Left lung (tissue), 10 donors: ENCODE measurements around the gene ZFHX3. TPM values are rescaled to one million over a fixed set of nuclear protein-coding genes. Genes with fewer than 3 reads are reported as not detected.
A peak's percentile ranks its signal among the peaks of the same experiment; 100 is the strongest.

Source experiments
- ATAC-seq: fragments of 200-7000 bp; cut with Tn5 transposase; one replicate; pipeline ENCODE4 v1.9.1; 2020; ENCODE audit warnings: moderate library complexity
- DNase-seq, 4 donors: peaks; one replicate each; pipeline ENCODE4 v3.0.0-alpha.2; 2013 to 2020
- H3K27ac ChIP-seq, 2 donors: fragments of 200-600 bp; sonication (generic) in 1 of 2; one replicate each; pipeline versions ENCODE4 v1.5.0 to v1.8.0; 2020 to 2021
- H3K27me3 ChIP-seq, 2 donors: fragments of 200-600 bp; sonication (generic) in 1 of 2; one replicate each; pipeline versions ENCODE4 v1.5.0 to v1.8.0; 2020 to 2021
- H3K36me3 ChIP-seq, 2 donors: fragments of 200-600 bp; sonication (generic) in 1 of 2; one replicate each; pipeline versions ENCODE4 v1.5.0 to v1.8.0; 2020 to 2021
- H3K4me1 ChIP-seq, 2 donors: fragments of 200-600 bp; one replicate each; pipeline ENCODE4 v1.8.0; 2021
- H3K4me3 ChIP-seq, 2 donors: fragments of 200-600 bp; sonication (generic) in 1 of 2; one replicate each; pipeline versions ENCODE4 v1.5.0 to v1.8.0; 2020 to 2021; ENCODE audit warnings: mild to moderate bottlenecking in 1 of 2
- H3K9me3 ChIP-seq, 2 donors: fragments of 200-600 bp; sonication (generic) in 1 of 2; one replicate each; pipeline versions ENCODE4 v1.5.0 to v1.8.0; 2020 to 2021
- CTCF ChIP-seq, 2 donors: fragments of 200-600 bp; sonication (generic) in 1 of 2; IDR thresholded peaks; one replicate each; pipeline versions ENCODE4 v1.5.0 to v1.8.0; 2021; ENCODE audit warnings: antibody characterized with exemption in 2 of 2
- intact Hi-C, 2 donors: fragments of 100-400 bp; cut with DNase I; formaldehyde crosslinking; loops; one replicate each; pipeline versions ENCODE4 v1.11.2 to v1.14.2; 2022
- polyA plus RNA-seq, 6 donors: library from polyadenylated mRNA; unstranded; fragments of 120-200 nt; gene quantifications; one replicate each; pipeline ENCODE4 v1.2.1, GENCODE V29; 2013; ENCODE audit not compliant: insufficient read length in 6 of 6
- total RNA-seq, 2 donors: library from RNA; stranded (reverse); fragmentation: NEBNext Ultra II Directional; extraction: Animal tissue kit (Norgen Biotek cat#: 25700); gene quantifications; one replicate each; pipeline ENCODE4 v1.2.1, GENCODE V29; 2021
- donor health status: DM: no; HTN: yes; CAD: no.
- donor health status: DM: no; HTN: no; CAD: no.

The ZFHX3 gene
- total and polyA plus RNA-seq, 8 donors, result 21.4 to 34.7 (median 32.2) TPM

- no peak for TF ChIP-seq CTCF (IDR thresholded peaks at IDR 0.05)
- DNase-seq, result no peak
Observed at GRCh38 chr16:72807245-72807644, 240.7 kb downstream of the ZFHX3 start.

GRCh38 chr16:72805486-72805885 lies 242.4 kb downstream of the ZFHX3 start:
- Histone ChIP-seq H3K4me1 (no peaks in the 10 kb centered on the region), H3K4me3 (no peak overlapping the region), H3K9me3 (no peaks in the 10 kb centered on the region), H3K27me3 (no peaks in the 10 kb centered on the region), H3K27ac (no peak overlapping the region), H3K36me3 (peaks cover 0 to 5% of the 10 kb centered on the region in 2 donors)
- no peak for DNase-seq
- intact Hi-C loops, result no loop called here
- ATAC-seq, result no peak
- TF ChIP-seq CTCF (IDR thresholded peaks at IDR 0.05), result no peak

More at GRCh38 chr16:72807245-72807644, 240.7 kb downstream of the ZFHX3 start:
- Histone ChIP-seq H3K36me3 (peaks cover 0 to 13% of the 10 kb centered on the region in 2 donors), H3K4me1 (no peaks in the 10 kb centered on the region), H3K4me3 (no peak overlapping the region), H3K27ac (no peak overlapping the region), H3K9me3 (no peaks in the 10 kb centered on the region), H3K27me3 (no peaks in the 10 kb centered on the region)
- no peak for ATAC-seq
- intact Hi-C loops, result no loop called here

GRCh38 chr16:72800524-72801161 lies 247.3 kb downstream of the ZFHX3 start:
- intact Hi-C loops, result no loop called here
- DNase-seq (no peak), ATAC-seq (no peak)
- Histone ChIP-seq H3K27me3 (no peaks in the 10 kb centered on the region), H3K4me3 (no peak overlapping the region), H3K4me1 (no peaks in the 10 kb centered on the region), H3K27ac (no peak overlapping the region), H3K36me3 (peaks cover 0 to 43% of the 10 kb centered on the region in 2 donors), H3K9me3 (no peaks in the 10 kb centered on the region)
- TF ChIP-seq CTCF (IDR thresholded peaks at IDR 0.05), result no peak

- intact Hi-C loops, result no loop called here
- TF ChIP-seq CTCF (IDR thresholded peaks at IDR 0.05), result no peak
- H3K36me3 ChIP-seq, result peaks cover 0 to 60% of the 10 kb centered on the region in 2 donors
- H3K27me3 ChIP-seq, result no peaks in the 10 kb centered on the region
- no peaks in the 10 kb centered on the region for H3K9me3 ChIP-seq
- no peaks in the 10 kb centered on the region for H3K4me1 ChIP-seq
- H3K4me3 ChIP-seq, result no peak overlapping the region
- DNase-seq (peak in 2 of 4 donors; percentile 18 to 45), ATAC-seq (no peak)
- no peak overlapping the region for H3K27ac ChIP-seq
Observed at GRCh38 chr16:72798264-72798663, 249.7 kb downstream of the ZFHX3 start.

- Histone ChIP-seq H3K36me3 (peaks cover 0 to 65% of the 10 kb centered on the region in 2 donors), H3K4me1 (no peaks in the 10 kb centered on the region), H3K4me3 (no peak overlapping the region), H3K27me3 (no peaks in the 10 kb centered on the region), H3K9me3 (no peaks in the 10 kb centered on the region), H3K27ac (no peak overlapping the region)
- no peak for TF ChIP-seq CTCF (IDR thresholded peaks at IDR 0.05)
- ATAC-seq (peak; percentile 52), DNase-seq (peak in 1 of 4 donors; percentile 40)
- intact Hi-C loops, result no loop called here
Observed at GRCh38 chr16:72797621-72798020, 250.3 kb downstream of the ZFHX3 start.
